Tibial nerve (tissue), 4 donors: Measurements from ENCODE around the gene CDKN2B. TPM values are rescaled to one million over a fixed set of nuclear protein-coding genes. Genes with fewer than 3 reads are reported as not detected.
"Not testable (repeated sequence)": the region's sequence is repeated elsewhere in the genome, so short reads cannot be mapped to it uniquely, and the experiment has no call there.

Source experiments
- DNase-seq, 2 donors: peaks; one replicate each; pipeline ENCODE4 v3.0.0-alpha.2; 2019; ENCODE audit warnings: low spot score in 2 of 2
- H3K27ac ChIP-seq, 4 donors: fragments of 200-600 bp; sonication (generic) in 3 of 4; one replicate each; pipeline ENCODE4 v1.5.1; 2017 to 2019; ENCODE audit warnings: mild to moderate bottlenecking in 1 of 4
- H3K27me3 ChIP-seq, 2 donors: fragments of 200-600 bp; sonication (generic) in 1 of 2; one replicate each; pipeline versions ENCODE4 v1.5.1 to v1.6.0; 2017 to 2019
- H3K36me3 ChIP-seq, 3 donors: fragments of 200-600 bp; sonication (generic); one replicate each; pipeline ENCODE4 v1.5.1; 2018 to 2019
- H3K4me1 ChIP-seq, 4 donors: fragments of 200-600 bp; sonication (generic) in 3 of 4; one replicate each; pipeline ENCODE4 v1.5.1; 2017 to 2019
- H3K4me3 ChIP-seq, 4 donors: fragments of 200-600 bp; sonication (generic) in 3 of 4; one replicate each; pipeline ENCODE4 v1.5.1; 2017 to 2019; ENCODE audit warnings: mild to moderate bottlenecking in 1 of 4, moderate library complexity in 1 of 4
- H3K9me3 ChIP-seq, 4 donors: fragments of 200-600 bp; sonication (generic) in 3 of 4; one replicate each; pipeline ENCODE4 v1.5.1; 2017 to 2019
- CTCF ChIP-seq, 5 experiments: fragments of 200-600 bp in 3 of 5; fragments of 450-650 bp in 2 of 5; sonication (generic) in 3 of 5; IDR thresholded peaks; one replicate each; pipeline ENCODE4 v1.5.1; 2016 to 2019; ENCODE audit warnings: antibody characterized with exemption in 5 of 5, mild to moderate bottlenecking in 3 of 5, moderate library complexity in 2 of 5
- EP300 ChIP-seq, 2 donors: sonication (generic); formaldehyde crosslinking; IDR thresholded peaks; one replicate each; pipeline ENCODE4 v1.6.1; 2017; ENCODE audit warnings: antibody characterized with exemption in 2 of 2, mild to moderate bottlenecking in 1 of 2
- POLR2A ChIP-seq, 2 donors: fragments of 450-650 bp; IDR thresholded peaks; one replicate each; pipeline ENCODE4 v1.6.1; 2017; ENCODE audit warnings: antibody characterized with exemption in 2 of 2, mild to moderate bottlenecking in 2 of 2, moderate library complexity in 2 of 2
- WGBS, 2 donors: methylation state at CpG; one replicate each; pipeline ENCODE4 v1.1.5; 2018; 5-methylcytosine and 5-hydroxymethylcytosine counted together
- total RNA-seq, 4 donors: library from RNA; depleted of rRNA; stranded (reverse); fragments of >200 nt; gene quantifications; one replicate each; pipeline ENCODE4 v1.1.0, GENCODE V29; 2016

CDKN2B gene
- 10 to 100 TPM; 18.2 to 33.1 (median 27.6) TPM for total RNA-seq

- peak; percentile 89 to 93 for DNase-seq
- peaks cover 0 to 33% (median 4%) of the 10 kb centered on the region in 4 donors for H3K4me1 ChIP-seq
- peaks cover 0 to 27% of the 10 kb centered on the region in 2 donors for H3K27me3 ChIP-seq
- H3K36me3 ChIP-seq = peaks cover 0 to 8% (median 0%) of the 10 kb centered on the region in 3 donors
- peak within 1 kb of the TSS; percentile 51 to 86 (median 82) for H3K27ac ChIP-seq
- 0 to 1% methylated on average over 51 to 70 of the region's 86 CpGs for WGBS, 2 donors
- peak within 1 kb of the TSS; percentile 54 to 81 (median 62) for H3K4me3 ChIP-seq
- TF ChIP-seq CTCF (IDR thresholded peaks at IDR 0.05) = peak; percentile 86 to 94 (median 90)
- peak; percentile 33 to 74 for TF ChIP-seq POLR2A (IDR thresholded peaks at IDR 0.05)
- TF ChIP-seq EP300 (IDR thresholded peaks at IDR 0.05) = peak; percentile 41 to 87
- H3K9me3 ChIP-seq = no peaks in the 10 kb centered on the region
Observed at GRCh38 chr9:22008717-22009505, at the start of gene CDKN2B. Gene CDKN2B (minus strand): TSS chr9:22009305. CDS start chr9:22008953, 352 bp downstream.

- not testable (repeated sequence) for H3K4me1 ChIP-seq, H3K36me3 ChIP-seq, H3K27me3 ChIP-seq, DNase-seq, H3K9me3 ChIP-seq, H3K27ac ChIP-seq, H3K4me3 ChIP-seq
- WGBS, 2 donors = 96 to 97% methylated on average over 6 of the region's 6 CpGs
Observed at GRCh38 chr9:22057972-22058371, 48.9 kb upstream of the CDKN2B start.

GRCh38 chr9:22056402-22056801, 47.3 kb upstream of the CDKN2B start:
- TF ChIP-seq POLR2A (IDR thresholded peaks at IDR 0.05) (no peak), CTCF (IDR thresholded peaks at IDR 0.05) (no peak), EP300 (IDR thresholded peaks at IDR 0.05) (no peak)
- DNase-seq = no peak
- no peak overlapping the region for H3K4me3 ChIP-seq
- H3K27me3 ChIP-seq = no peaks in the 10 kb centered on the region
- peaks cover 0 to 19% (median 7%) of the 10 kb centered on the region in 4 donors for H3K4me1 ChIP-seq
- no peaks in the 10 kb centered on the region for H3K36me3 ChIP-seq
- no peaks in the 10 kb centered on the region for H3K9me3 ChIP-seq
- no peak overlapping the region for H3K27ac ChIP-seq
- 58 to 72% methylated on average over 3 of the region's 3 CpGs for WGBS, 2 donors

GRCh38 chr9:22055090-22055489, 46.0 kb upstream of the CDKN2B start:
- TF ChIP-seq POLR2A (IDR thresholded peaks at IDR 0.05) = no peak
- TF ChIP-seq CTCF (IDR thresholded peaks at IDR 0.05) = no peak
- no peak for TF ChIP-seq EP300 (IDR thresholded peaks at IDR 0.05)
- no peaks in the 10 kb centered on the region for H3K36me3 ChIP-seq

GRCh38 chr9:22054529-22054928, 45.4 kb upstream of the CDKN2B start:
- no peak for DNase-seq
- H3K4me1 ChIP-seq = peaks cover 0 to 19% (median 7%) of the 10 kb centered on the region in 4 donors
- no peaks in the 10 kb centered on the region for H3K36me3 ChIP-seq
- H3K27ac ChIP-seq = no peak overlapping the region
- no peaks in the 10 kb centered on the region for H3K9me3 ChIP-seq
- WGBS, 2 donors = 95 to 99% methylated on average over 2 of the region's 2 CpGs
- TF ChIP-seq CTCF (IDR thresholded peaks at IDR 0.05) = no peak
- TF ChIP-seq POLR2A (IDR thresholded peaks at IDR 0.05) = no peak
- H3K4me3 ChIP-seq = no peak overlapping the region
- H3K27me3 ChIP-seq = no peaks in the 10 kb centered on the region

More at GRCh38 chr9:22055090-22055489, 46.0 kb upstream of the CDKN2B start:
- peaks cover 0 to 19% (median 7%) of the 10 kb centered on the region in 4 donors for H3K4me1 ChIP-seq
- H3K27ac ChIP-seq = no peak overlapping the region
- no peaks in the 10 kb centered on the region for H3K27me3 ChIP-seq
- no peak for DNase-seq
- H3K9me3 ChIP-seq = no peaks in the 10 kb centered on the region
- no peak overlapping the region for H3K4me3 ChIP-seq
